Measurements from ENCODE around the gene RNU7-1. TPM values are rescaled to one million over a fixed set of nuclear protein-coding genes. Genes with fewer than 3 reads are reported as not detected.

RNU7-1 gene
- total RNA-seq, 1 donor from 2014 or later, result not detected

DNA sequence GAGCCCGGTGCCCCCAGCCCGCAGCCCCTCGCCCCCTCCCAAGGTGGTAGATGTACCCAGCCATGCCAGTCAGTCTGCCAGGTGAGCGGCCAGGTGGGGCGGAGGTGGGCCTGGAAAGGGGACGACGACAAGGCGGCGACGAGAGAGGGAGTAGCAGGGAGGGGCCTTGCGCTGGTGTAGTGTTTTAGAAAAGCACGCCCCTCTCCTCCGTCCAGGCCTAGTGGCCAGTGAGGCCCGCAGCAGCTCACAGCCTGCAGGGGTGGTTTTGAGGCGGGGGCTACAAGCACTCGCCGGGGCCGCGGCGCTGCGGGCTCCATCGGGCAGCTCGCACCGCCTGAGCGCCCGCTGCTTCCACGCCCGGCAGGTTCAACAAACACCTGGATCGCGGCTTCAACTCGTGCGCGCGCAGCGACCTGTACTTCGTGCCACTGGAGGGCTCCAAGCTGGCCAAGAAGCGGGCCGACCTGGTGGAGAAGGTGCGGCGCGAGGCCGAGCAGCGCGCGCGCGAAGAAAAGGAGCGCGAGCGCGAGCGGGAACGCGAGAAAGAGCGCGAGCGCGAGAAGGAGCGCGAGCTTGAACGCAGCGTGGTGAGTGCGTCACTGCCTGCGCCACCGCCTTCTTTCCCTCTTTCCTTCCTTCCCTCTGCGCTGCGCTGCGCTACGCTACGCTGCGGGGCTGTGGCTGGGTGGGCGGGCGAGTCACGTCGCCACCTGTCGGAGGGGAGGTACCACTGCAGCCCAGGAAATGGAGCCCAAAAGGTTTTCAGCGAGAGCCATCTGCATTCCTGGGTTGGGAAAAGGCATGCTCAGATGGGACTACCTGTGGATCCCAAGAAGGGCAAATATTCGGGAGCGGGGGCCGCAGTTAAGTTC is 5.9 kb upstream of the RNU7-1 start:
- no peak overlapping the region for H3K27ac Mint-ChIP-seq (ENCODE audit: unreplicated experiment)
- DNase-seq (ENCODE audit: low spot score), result peak; percentile 86
- no peaks in the 10 kb centered on the region for H3K9me3 Mint-ChIP-seq (ENCODE audit: unreplicated experiment)
- H3K4me1 Mint-ChIP-seq (ENCODE audit: unreplicated experiment), result peaks cover 49% of the 10 kb centered on the region
- peaks cover 27% of the 10 kb centered on the region for H3K27me3 Mint-ChIP-seq (ENCODE audit: unreplicated experiment)
- peak overlapping the region; percentile 59 for H3K4me3 Mint-ChIP-seq (ENCODE audit: unreplicated experiment)
- TF ChIP-seq, protein P1, sequence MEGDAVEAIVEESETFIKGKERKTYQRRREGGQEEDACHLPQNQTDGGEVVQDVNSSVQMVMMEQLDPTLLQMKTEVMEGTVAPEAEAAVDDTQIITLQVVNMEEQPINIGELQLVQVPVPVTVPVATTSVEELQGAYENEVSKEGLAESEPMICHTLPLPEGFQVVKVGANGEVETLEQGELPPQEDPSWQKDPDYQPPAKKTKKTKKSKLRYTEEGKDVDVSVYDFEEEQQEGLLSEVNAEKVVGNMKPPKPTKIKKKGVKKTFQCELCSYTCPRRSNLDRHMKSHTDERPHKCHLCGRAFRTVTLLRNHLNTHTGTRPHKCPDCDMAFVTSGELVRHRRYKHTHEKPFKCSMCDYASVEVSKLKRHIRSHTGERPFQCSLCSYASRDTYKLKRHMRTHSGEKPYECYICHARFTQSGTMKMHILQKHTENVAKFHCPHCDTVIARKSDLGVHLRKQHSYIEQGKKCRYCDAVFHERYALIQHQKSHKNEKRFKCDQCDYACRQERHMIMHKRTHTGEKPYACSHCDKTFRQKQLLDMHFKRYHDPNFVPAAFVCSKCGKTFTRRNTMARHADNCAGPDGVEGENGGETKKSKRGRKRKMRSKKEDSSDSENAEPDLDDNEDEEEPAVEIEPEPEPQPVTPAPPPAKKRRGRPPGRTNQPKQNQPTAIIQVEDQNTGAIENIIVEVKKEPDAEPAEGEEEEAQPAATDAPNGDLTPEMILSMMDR (IDR thresholded peaks at IDR 0.05; ENCODE audit: unreplicated experiment), result peak; percentile 96
- peaks cover 44% of the 10 kb centered on the region for H3K36me3 Mint-ChIP-seq (ENCODE audit: low read depth, unreplicated experiment)

DNA sequence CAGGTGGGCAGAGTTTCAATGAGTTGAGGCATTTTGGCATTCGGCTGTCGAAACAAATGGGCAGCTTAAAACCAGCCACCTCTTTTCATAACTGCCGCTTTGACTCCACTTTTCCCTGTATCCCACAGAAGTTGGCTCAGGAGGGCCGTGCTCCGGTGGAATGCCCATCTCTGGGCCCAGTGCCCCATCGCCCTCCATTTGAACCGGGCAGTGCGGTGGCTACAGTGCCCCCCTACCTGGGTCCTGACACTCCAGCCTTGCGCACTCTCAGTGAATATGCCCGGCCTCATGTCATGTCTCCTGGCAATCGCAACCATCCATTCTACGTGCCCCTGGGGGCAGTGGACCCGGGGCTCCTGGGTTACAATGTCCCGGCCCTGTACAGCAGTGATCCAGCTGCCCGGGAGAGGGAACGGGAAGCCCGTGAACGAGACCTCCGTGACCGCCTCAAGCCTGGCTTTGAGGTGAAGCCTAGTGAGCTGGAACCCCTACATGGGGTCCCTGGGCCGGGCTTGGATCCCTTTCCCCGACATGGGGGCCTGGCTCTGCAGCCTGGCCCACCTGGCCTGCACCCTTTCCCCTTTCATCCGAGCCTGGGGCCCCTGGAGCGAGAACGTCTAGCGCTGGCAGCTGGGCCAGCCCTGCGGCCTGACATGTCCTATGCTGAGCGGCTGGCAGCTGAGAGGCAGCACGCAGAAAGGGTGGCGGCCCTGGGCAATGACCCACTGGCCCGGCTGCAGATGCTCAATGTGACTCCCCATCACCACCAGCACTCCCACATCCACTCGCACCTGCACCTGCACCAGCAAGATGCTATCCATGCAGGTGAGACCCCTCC is 5.0 kb upstream of the RNU7-1 start:
- TF ChIP-seq, protein P1 (IDR thresholded peaks at IDR 0.05; ENCODE audit: unreplicated experiment), result no peak
- DNase-seq (ENCODE audit: low spot score), result no peak
- H3K4me1 Mint-ChIP-seq (ENCODE audit: unreplicated experiment), result peaks cover 46% of the 10 kb centered on the region
- H3K36me3 Mint-ChIP-seq (ENCODE audit: low read depth, unreplicated experiment), result peaks cover 42% of the 10 kb centered on the region
- H3K9me3 Mint-ChIP-seq (ENCODE audit: unreplicated experiment), result no peaks in the 10 kb centered on the region
- H3K27ac Mint-ChIP-seq (ENCODE audit: unreplicated experiment), result peak overlapping the region; percentile 92
- peak overlapping the region; percentile 84 for H3K4me3 Mint-ChIP-seq (ENCODE audit: unreplicated experiment)
- H3K27me3 Mint-ChIP-seq (ENCODE audit: unreplicated experiment), result peaks cover 32% of the 10 kb centered on the region

DNA sequence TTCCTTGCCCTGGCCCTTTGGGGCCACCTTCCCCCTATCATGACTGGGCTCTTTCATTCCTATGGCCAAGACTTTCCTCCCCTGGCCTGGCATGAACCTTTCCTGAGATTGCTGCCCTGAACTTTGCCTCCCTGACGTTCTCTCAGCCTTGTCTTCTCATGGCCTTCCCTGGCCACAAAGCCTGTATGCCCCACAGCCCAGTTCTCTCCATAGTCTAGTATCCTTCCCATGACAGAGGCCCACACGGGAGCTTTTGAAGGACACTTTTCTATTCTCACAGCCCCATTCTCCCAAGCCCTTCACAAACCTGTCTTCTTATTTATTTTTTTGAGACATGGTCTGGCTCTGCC is 4.5 kb upstream of the RNU7-1 start:
- peaks cover 37% of the 10 kb centered on the region for H3K27me3 Mint-ChIP-seq (ENCODE audit: unreplicated experiment)
- H3K9me3 Mint-ChIP-seq (ENCODE audit: unreplicated experiment), result no peaks in the 10 kb centered on the region
- peaks cover 45% of the 10 kb centered on the region for H3K4me1 Mint-ChIP-seq (ENCODE audit: unreplicated experiment)
- peak overlapping the region; percentile 92 for H3K27ac Mint-ChIP-seq (ENCODE audit: unreplicated experiment)
- H3K4me3 Mint-ChIP-seq (ENCODE audit: unreplicated experiment), result peak overlapping the region; percentile 84
- no peak for DNase-seq (ENCODE audit: low spot score)
- TF ChIP-seq, protein P1 (IDR thresholded peaks at IDR 0.05; ENCODE audit: unreplicated experiment), result no peak
- peaks cover 36% of the 10 kb centered on the region for H3K36me3 Mint-ChIP-seq (ENCODE audit: low read depth, unreplicated experiment)

DNA sequence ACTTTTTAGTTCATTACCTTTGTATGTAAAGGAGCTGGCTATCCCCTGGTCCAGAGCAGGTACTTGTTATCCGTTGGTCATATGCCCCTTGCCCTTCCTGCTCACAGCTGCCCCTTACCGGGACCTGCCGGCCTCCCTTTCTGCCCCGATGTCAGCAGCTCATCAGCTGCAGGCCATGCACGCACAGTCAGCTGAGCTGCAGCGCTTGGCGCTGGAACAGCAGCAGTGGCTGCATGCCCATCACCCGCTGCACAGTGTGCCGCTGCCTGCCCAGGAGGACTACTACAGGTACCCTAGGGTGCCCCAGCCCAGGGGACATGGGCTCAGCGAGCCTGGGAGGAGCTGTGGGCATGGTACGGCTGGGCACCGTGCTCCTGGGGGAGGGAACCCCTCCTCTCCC is 2.3 kb upstream of the RNU7-1 start:
- TF ChIP-seq, protein P1 (IDR thresholded peaks at IDR 0.05; ENCODE audit: unreplicated experiment), result no peak
- no peak for DNase-seq (ENCODE audit: low spot score)
- Mint-ChIP-seq H3K36me3 (ENCODE audit: low read depth, unreplicated experiment) (peaks cover 20% of the 10 kb centered on the region), H3K9me3 (ENCODE audit: unreplicated experiment) (no peaks in the 10 kb centered on the region), H3K27me3 (ENCODE audit: unreplicated experiment) (peaks cover 41% of the 10 kb centered on the region), H3K4me1 (ENCODE audit: unreplicated experiment) (peaks cover 43% of the 10 kb centered on the region), H3K27ac (ENCODE audit: unreplicated experiment) (peak overlapping the region; percentile 27), H3K4me3 (ENCODE audit: unreplicated experiment) (peak overlapping the region; percentile 56)
